Measurements from ENCODE around the gene ZNF26.

- TF ChIP-seq CTCF (IDR thresholded peaks at IDR 0.05) = no peak
- TF ChIP-seq POLR2A (IDR thresholded peaks at IDR 0.05) = no peak
These were observed 87.7 kb downstream of the ZNF26 start for GRCh38 chr12:133073836-133074235.
